ENCODE measurements around the gene HGF.

HGF gene

DNA sequence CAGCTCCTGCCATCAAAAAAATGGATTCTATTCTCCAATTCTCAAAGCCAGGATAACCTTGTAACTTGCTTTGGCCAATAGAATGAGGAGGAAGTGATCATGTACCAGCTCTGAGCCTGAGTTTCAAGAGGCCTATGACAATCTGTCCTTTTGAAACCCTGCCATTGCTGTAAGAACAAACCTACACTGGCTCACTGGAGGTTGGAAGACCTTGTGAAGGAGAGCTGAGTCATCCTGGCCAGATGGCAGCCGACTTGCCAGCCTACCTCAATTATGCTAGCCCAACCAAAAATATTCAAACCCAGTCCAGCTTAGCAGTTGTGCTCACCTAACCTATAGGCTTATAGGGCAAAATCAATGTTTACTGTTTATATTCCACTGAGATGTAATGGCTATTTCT lies 93.0 kb downstream of the HGF start:
- no peak for DNase-seq

DNA sequence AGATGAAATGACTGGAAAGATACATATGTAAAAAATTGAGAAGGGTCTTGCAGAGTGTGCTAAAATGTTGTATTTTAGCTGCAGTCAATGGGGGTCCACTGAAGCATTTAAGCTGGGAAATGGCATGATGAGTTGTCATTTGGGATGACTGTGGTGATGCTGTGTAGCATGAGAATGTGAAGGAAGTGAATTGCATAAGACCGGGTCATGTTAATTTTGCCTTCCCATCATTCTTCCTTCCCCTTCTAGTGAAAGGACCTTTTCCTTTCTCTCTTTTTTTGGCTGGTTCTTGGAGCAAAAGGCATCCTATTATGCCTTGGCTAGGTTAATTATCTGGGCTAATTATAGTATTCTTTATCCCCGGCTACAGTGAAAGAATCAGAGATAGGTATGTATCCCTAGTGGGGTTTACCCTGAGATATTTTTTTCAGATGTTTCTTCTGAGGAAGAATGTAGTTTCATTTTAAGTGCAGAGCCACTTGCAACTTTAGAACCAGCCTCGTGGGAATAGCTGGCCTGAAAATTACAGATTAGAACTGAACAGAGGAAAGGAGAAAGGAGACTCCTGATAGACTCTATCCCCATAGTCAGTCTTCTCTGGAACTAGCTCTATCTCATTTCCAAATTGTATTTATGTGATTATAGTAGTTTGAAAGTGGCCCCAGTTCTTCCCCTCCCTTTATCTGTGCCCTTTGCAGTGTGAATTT lies 93.6 kb downstream of the HGF start:
- DNase-seq, result no peak

DNA sequence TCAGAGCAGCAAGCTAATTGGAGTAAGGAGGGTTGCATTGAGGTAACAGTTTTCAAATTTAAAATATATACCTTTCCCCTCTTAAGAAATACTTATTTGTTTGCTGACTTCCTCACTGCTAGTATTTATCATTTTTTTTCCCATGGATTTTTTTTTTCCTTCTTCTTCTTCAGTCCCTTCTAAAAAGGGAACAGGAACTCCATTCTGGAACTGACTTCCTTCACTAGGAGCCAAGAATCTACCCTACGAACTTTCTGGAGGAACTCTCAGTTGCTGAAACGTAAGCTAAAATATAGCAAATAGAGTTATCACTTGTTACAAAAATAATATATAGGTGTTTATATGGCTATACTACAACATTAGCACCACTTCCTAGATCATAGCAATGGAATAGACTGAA lies 95.4 kb downstream of the HGF start:
- DNase-seq, result no peak

DNA sequence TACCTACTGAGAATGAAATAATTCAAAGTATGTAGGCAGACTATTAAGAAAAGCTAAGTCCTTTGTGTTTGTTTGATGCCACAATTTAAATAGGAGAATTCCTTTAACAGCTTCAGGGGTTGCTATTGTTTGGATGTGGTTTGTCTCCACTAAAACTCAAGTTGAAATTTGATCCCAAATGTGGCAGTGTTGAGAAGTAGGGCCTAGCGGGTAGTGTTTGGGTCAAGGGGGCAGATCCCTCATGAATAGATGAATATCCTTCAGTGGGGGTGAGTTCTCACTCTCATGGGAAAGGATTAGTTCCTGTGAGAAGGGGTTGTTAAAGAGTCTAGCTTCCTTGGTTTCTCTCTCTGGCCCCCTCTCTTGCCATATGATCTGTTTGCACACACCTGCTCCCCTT lies 97.0 kb downstream of the HGF start:
- DNase-seq, result no peak

DNA sequence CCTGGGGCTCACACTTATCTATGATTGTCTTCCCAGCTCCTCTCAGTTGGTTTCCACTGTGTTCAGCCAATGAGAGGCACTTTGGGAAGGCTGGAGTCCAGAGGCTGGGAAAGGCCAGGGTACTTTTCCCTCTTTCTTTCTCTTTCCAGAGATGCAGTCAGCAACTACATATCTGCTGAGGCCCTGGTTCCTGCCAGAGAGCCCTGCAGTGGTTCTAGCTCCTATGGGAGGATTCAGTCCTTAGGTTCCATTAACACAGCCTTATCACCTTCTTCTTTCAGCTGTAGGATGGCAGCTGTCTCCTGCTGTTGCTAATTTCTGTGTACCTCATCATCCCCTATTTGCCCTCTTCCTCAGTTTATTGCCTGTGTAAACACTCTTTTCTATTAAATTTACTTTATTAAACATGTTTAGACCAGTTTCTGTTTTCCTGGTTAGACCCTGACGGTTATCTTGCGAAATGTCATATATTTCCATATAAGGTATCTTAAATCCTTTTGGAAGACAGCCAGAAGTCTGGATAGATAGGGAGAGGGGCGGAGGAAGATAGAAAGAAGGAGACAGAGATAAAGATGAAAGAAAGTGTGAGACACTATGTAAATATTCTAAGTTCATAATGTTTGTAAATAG lies 100.3 kb downstream of the HGF start:
- no peak for DNase-seq

DNA sequence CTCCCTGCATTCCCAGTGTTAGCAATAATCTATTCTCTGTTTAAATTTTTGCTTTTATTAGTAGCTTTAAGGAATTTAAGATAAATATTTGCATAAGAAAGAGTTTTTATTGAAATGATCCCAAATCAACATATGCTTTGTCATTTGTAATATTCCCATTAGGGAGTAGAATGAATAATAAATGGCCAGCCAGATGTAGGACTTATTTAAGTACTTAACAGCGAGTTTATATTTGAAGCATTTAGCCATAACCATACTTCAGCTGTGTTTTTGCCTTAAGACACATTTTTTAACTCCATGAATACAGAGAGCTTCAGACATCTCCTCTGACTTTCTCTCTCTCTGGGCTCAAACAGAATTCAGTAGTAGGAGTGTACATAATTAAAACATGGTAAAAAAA lies 103.6 kb downstream of the HGF start:
- DNase-seq, result no peak

DNA sequence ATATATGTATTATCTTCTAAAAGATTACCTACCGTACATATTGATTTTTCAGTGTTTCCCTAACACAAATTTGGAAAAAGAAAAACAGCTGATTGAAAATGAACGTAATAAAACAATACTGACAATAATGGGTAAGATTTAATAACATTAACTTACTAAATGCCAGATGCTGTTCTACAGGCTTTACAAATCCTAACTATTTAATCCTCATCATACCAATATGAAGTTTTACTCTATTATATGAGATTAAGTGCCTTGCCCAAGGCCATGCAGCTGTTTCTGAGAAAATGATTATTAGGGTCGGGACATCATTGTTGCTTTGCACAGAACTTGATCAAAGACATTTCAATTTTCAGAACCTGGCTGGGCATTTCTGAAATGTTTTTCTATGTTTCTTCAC lies 104.6 kb downstream of the HGF start:
- DNase-seq, result no peak

DNA sequence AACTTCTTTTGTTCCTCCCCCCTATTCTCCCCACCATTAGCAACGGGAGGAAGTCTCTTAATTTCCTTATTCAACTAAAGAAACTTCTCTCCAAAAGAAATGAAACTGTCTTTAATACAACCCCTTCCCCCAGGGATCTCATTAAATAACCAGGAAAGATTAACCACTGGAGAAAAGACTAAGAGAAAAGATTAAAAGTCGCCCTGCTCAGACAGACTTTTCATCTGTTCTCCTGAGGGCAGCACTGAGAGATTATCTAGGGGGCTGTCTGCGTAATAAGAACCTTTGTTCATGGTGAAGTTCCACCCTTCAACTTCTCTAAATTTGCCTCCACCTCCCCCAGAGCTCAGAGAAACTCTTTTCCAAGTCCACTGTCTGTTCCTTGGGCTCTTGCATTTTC lies 105.5 kb downstream of the HGF start:
- DNase-seq, result no peak

DNA sequence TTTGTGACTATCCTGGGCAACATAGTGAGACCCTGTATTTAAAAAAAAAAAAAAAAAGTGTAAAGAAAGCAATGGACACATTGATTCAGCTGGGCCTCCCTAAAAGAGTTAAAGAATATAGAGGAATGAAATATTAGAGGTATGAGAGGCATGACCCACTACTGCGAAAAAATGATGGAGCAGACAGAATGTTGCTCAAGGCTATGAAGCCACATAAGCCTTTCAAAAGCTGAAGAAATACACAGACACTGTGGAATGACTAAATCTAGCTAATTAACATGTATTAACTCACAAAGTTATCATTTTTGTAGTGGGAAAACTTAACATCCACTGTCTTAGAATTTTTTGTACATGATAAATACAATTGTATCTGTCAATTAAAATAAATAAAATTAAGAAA lies 107.3 kb downstream of the HGF start:
- no peak for DNase-seq

DNA sequence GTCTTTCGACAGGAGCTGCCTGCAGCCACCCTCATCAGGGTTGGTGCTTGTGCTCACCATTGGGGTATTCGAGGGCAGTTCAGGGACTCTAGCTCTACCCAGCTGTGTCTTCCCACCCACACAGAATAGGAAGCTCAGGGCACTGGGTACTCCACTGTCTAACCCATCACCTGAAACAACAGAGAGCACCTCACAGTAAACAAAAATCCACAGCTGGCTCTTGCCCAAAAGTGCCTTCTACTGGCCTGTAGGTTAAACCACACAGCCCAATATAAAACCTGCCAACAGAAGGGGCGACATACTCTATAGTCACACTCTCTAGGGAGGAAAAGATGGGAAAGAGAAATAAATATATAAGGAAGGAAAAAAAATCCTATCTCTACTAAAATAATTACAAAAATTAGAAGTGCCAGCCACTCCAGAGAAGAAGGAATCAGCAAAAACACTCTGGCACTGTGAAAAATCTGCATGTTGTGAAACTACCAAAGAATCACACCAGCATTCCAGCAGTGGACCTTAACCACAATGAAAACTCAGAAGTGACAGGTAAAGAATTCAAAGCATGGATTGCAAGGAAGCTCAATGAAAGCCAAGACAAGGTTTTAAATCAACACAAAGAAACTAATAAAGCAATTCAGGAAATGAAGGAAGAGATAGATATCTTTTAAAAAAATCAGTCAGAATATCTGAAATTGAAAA lies 110.0 kb downstream of the HGF start:
- no peak for DNase-seq

DNA sequence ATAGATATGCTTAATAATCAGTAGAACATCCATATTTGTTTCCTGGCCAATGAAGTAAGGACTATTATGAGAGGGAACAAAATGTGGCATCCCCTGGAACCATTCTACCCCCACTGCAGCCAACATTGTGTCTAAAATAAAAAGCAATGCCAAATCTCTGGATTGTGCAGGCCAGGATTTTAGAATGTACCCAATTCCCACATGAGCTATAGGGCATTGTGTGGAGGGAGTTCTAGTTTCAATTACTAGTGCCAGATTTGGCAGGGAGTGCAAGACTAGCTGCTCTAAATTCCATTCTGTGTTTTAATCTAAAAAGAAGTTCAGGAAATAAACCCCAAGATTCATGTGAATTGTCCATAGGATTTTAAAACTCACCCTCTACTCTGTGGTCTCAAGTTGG lies 112.3 kb downstream of the HGF start:
- DNase-seq, result no peak

DNA sequence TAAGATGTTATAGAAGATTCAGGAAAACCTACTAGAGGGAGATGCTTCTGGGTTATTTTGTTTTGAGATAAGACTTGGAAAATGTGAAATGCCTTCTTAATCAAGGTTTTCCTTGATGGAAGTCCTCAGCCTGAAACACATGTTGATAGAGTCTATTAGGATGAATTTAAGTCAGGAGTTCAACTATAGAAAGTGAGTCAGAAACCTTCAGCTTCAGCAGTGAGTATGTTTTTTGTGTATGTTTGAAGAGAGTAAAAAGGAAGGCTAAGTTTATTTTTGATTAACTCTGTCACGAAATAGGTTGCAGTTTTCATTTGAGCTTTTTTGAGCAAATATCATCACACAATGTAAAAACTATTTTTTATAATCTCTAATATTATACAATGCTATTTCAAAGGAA lies 114.6 kb downstream of the HGF start:
- DNase-seq, result no peak

DNA sequence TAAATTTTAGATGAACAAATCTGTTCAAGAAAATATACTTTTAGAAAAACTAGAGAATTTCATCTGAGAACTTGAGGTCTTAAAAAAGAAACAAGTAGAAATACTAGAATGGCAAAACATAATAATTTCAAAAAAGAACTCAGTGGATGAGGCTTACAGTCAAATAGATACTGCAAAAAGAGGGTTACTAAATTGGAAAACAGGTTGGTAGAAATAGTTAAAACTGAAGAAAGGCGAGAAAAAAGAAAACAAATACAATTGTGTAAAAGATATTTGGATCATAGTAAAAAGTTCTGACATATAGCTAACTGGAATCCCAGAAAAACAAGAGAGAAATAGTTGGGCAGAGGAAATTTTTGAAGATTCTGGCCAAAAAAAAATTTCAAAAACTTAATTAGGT lies 117.6 kb downstream of the HGF start:
- DNase-seq, result no peak
